Measurements from ENCODE around the gene EYA3. TPM values are rescaled to one million over a fixed set of nuclear protein-coding genes. Genes with fewer than 3 reads are reported as not detected.

The EYA3 gene
- total RNA-seq, 2 experiments from 2014 or later = 5.7 to 6.4 TPM

GRCh38 chr1:28073867-28074266 lies 14.5 kb downstream of the EYA3 start:
- CTCF ChIA-PET = no interaction called here
- Mint-ChIP-seq H3K9me3 (no peaks in the 10 kb centered on the region), H3K36me3 (ENCODE audit: low read depth) (peaks cover 26% of the 10 kb centered on the region), H3K4me3 (no peak overlapping the region), H3K27ac (no peak overlapping the region), H3K27me3 (no peaks in the 10 kb centered on the region), H3K4me1 (ENCODE audit: low read depth) (peaks cover 38% of the 10 kb centered on the region)
- H3K9me3 ChIP-seq (ENCODE audit: control insufficient read depth in 1 of 2, insufficient read depth in 1 of 2, low read length in 2 of 2) = no peaks in the 10 kb centered on the region
- no peak overlapping the region for H3K27ac ChIP-seq (ENCODE audit: low read depth in 1 of 2, low read length in 2 of 2)
- H3K27me3 ChIP-seq (ENCODE audit: control insufficient read depth in 1 of 2, insufficient read depth in 2 of 2, low read length in 2 of 2) = no peaks in the 10 kb centered on the region
- H3K4me3 ChIP-seq (ENCODE audit: low read length) = no peak overlapping the region
- DNase-seq = no peak
- H3K36me3 ChIP-seq (ENCODE audit: insufficient read depth, low read length) = peaks cover 3% of the 10 kb centered on the region
- TF ChIP-seq CTCF (IDR thresholded peaks at IDR 0.05) = no peak
- ATAC-seq (ENCODE audit: poor library complexity) = no peak
- intact Hi-C loops (cut with DNase I, micrococcal nuclease) = no loop called here
- POLR2A ChIA-PET = no interaction called here
- H3K4me1 ChIP-seq (ENCODE audit: insufficient read depth, low read length) = no peaks in the 10 kb centered on the region

GRCh38 chr1:28071813-28072212 lies 16.6 kb downstream of the EYA3 start:
- Histone ChIP-seq H3K27me3 (ENCODE audit: control insufficient read depth in 1 of 2, insufficient read depth in 2 of 2, low read length in 2 of 2) (no peaks in the 10 kb centered on the region), H3K36me3 (ENCODE audit: insufficient read depth, low read length) (no peaks in the 10 kb centered on the region), H3K4me1 (ENCODE audit: insufficient read depth, low read length) (no peaks in the 10 kb centered on the region), H3K4me3 (ENCODE audit: low read length) (no peak overlapping the region), H3K27ac (ENCODE audit: low read depth in 1 of 2, low read length in 2 of 2) (no peak overlapping the region), H3K9me3 (ENCODE audit: control insufficient read depth in 1 of 2, insufficient read depth in 1 of 2, low read length in 2 of 2) (no peaks in the 10 kb centered on the region)
- Mint-ChIP-seq H3K4me3 (no peak overlapping the region), H3K9me3 (no peaks in the 10 kb centered on the region), H3K4me1 (ENCODE audit: low read depth) (peaks cover 47% of the 10 kb centered on the region), H3K27ac (no peak overlapping the region), H3K36me3 (ENCODE audit: low read depth) (peaks cover 12% of the 10 kb centered on the region), H3K27me3 (no peaks in the 10 kb centered on the region)
- ChIA-PET CTCF (no interaction called here), POLR2A (interaction anchor here (0.6 to 1.8 kb wide), 2 partner anchors 17 to 168 kb away, joined by 4 to 5 read pairs; partner anchors contain the start of gene EYA3)
- no peak for TF ChIP-seq CTCF (IDR thresholded peaks at IDR 0.05)
- intact Hi-C loops (cut with DNase I, micrococcal nuclease) = no loop called here
- DNase-seq = no peak
- no peak for ATAC-seq (ENCODE audit: poor library complexity)

- no peaks in the 10 kb centered on the region for H3K9me3 ChIP-seq (ENCODE audit: control insufficient read depth in 1 of 2, insufficient read depth in 1 of 2, low read length in 2 of 2)
- Mint-ChIP-seq H3K4me3 (no peak overlapping the region), H3K27ac (no peak overlapping the region), H3K4me1 (ENCODE audit: low read depth) (peaks cover 47% of the 10 kb centered on the region), H3K9me3 (no peaks in the 10 kb centered on the region), H3K27me3 (no peaks in the 10 kb centered on the region), H3K36me3 (ENCODE audit: low read depth) (peaks cover 12% of the 10 kb centered on the region)
- no peaks in the 10 kb centered on the region for H3K4me1 ChIP-seq (ENCODE audit: insufficient read depth, low read length)
- ATAC-seq (ENCODE audit: poor library complexity) (no peak), DNase-seq (no peak)
- no peaks in the 10 kb centered on the region for H3K27me3 ChIP-seq (ENCODE audit: control insufficient read depth in 1 of 2, insufficient read depth in 2 of 2, low read length in 2 of 2)
- TF ChIP-seq CTCF (IDR thresholded peaks at IDR 0.05) = no peak
- H3K36me3 ChIP-seq (ENCODE audit: insufficient read depth, low read length) = no peaks in the 10 kb centered on the region
- intact Hi-C loops (cut with DNase I, micrococcal nuclease) = no loop called here
- ChIA-PET CTCF (no interaction called here), POLR2A (interaction anchor here (0.6 to 1.8 kb wide), 2 partner anchors 17 to 167 kb away, joined by 4 to 5 read pairs; partner anchors contain the start of gene EYA3)
- H3K4me3 ChIP-seq (ENCODE audit: low read length) = no peak overlapping the region
- H3K27ac ChIP-seq (ENCODE audit: low read depth in 1 of 2, low read length in 2 of 2) = no peak overlapping the region
Observed at GRCh38 chr1:28070725-28071593, 17.5 kb downstream of the EYA3 start.

Data from CD4-positive, alpha-beta T cell (primary cell).